ENCODE measurements around the gene NTN3.
"Not testable (repeated sequence)": the region's sequence is repeated elsewhere in the genome, so short reads cannot be mapped to it uniquely, and the experiment has no call there.

The NTN3 gene

DNA sequence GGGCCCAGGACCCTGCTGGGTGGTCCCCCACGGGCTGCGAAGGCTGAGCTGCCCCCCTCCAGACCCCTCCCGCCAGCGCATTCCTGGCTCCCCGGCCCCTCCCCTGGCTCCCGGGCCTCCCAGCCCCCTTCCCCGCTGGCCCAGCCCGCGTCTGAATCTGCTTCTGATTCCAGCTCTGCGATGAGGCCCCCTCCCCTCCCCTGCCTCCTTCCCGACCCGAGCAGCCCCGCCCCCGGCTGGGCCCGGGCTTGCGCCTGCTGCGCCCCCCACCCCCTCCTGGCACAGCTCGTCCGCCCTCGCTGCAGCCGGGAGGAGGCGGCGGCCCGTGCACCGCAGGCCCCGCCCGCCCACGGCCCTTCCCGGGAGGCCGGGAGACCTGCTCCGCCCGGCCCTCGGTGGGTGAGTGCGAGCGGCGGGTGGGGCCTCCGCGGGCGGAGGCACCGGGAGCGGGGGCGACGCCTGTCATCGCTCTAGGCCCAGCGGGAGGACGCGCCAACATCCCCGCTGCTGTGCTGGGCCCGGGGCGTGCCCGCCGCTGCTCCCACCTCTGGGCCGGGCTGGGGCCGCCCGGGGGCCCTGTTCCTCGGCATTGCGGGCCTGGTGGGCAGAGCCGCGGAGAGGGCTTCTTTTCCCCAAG, at the start of gene NTN3:
NTN3 (plus strand) TSS at position 282 of the 637 bp plus-strand sequence. CDS start 405 bp downstream, outside the sequence.
- DNase-seq (ENCODE audit: low read depth in 2 of 2) = no peak

DNA sequence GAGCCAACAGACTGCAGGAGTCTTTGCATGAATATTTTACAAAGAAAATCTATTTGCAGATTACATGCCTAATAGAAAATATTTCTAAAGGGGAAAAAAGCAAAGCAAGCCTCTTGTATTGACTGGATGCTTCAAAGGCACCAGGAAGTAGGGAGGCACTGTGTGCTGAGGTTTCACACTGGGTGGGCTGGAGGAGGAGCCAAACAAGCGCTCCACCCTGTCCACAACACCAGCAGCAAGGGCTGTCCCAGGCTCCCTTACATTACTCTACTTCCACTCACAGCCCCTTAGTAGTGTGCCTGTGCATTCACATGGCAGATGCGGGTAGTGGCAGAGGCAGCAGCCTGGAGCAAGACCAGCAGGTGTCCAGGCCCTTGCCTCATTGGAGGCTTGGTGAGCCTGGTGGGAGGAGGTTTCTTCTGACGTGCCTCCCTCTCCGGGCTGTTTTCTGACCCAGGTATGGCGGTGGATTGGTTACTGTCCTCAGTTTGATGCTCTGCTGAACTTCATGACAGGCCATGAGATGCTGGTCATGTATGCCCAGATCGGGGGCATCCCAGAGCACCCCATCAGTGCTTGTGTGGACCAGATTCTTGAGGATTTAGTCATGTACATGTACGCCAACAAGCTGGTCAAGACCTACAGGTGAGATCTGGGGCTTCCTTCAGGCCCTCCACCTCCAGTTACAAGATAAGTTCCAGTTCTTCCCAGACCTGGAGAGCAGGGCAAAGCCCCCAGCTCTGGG, 48.8 kb upstream of the NTN3 start:
- DNase-seq (ENCODE audit: low read depth in 2 of 2) = no peak

DNA sequence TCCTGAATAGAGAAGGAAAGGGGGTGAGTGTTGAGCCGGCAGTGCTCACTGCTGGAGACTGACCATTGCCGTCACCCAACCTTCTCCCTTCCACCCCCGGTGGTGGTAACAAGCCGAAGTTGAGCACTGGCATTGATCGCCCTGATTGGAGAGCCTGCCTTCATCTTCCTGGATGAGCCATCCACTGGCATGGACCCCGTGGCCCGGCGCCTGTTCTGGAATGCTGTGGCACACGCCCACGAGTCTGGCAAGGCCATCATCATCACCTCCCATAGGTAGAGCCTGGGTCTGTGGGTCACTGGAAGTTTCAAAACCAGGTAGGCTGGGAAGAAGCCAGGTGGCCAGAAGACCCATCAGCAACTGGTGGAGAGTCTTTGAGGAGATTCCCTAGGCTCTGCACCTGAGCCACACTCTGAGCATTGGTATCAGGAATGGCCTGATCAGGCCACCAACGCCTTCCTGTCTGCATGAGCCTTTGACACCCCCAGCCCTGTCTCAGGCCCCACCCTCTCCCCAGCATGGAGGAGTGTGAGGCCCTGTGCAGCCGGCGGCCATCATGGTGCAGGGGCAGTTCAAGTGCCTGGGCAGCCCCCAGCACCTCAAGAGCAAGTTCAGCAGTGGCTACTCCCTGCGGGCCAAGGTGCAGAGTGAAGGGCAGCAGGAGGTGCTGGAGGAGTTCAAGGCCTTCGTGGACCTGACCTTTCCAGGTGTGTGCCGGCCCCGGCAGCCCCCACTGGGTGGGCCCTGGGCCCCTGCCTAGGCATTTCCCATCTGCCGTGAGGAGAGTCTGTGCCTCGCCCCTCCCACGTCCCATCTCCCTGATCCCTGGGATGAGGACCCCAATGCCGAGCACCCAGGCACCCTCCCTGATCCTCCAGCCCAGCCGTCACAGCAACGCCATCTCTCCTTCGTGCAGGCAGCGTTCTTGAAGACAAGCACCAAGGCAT, 46.8 kb upstream of the NTN3 start:
- DNase-seq (ENCODE audit: low read depth in 2 of 2) = no peak

DNA sequence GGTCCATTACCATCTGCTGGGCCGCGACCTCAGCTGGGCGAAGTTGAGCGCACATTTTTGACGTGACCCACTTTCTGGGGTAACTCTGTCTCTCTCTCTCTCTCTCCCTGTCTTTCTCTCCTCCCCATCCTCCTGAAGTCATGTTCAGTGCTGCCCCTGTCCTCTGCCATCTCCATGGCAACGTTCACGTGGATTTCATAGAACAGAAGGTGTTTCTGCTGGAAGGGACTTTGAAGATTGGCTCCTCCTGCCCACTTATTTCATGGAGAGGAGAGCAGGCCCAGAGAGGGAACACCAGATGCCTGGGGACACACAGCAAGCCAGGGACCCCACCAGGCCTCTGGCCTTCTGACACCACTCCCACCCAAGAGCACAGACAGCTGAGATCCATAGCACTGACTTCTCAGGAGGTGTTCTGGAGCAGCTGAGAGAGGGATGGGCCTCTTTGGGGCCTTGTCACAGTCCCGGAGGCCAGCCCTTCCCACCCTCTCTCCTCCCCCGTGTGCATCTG, 46.0 kb upstream of the NTN3 start:
- DNase-seq (ENCODE audit: low read depth in 2 of 2) = no peak

DNA sequence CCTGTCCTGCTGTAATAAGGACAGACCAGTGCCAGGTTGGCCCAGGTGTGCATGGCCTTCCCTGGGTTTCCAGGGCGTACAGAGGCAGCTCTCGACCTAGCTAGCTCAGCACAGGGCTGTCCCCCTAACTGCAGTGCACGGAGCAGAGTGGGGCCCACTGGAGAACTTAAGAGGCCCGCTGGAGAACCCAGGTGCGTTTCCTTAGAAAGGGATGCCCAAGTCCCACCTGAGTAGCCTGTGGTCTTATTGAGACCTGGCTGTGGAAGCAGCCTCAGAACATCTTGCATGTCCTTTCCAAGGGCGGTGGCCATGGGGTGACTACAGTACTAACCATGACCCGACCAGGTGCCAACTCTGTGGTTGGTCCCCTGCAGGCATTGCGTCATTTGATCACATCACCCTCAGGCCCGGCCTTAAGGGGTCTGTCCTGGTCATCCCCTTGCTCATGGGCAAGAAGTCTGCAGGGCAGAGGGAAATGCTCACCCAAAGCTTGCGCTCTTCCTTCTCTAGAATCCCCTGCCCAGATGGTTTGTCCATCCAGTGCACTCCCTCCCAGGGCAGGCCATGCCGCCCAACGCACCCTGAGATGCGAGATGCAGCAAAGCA, 45.2 kb upstream of the NTN3 start:
- no peak for DNase-seq (ENCODE audit: low read depth in 2 of 2)

DNA sequence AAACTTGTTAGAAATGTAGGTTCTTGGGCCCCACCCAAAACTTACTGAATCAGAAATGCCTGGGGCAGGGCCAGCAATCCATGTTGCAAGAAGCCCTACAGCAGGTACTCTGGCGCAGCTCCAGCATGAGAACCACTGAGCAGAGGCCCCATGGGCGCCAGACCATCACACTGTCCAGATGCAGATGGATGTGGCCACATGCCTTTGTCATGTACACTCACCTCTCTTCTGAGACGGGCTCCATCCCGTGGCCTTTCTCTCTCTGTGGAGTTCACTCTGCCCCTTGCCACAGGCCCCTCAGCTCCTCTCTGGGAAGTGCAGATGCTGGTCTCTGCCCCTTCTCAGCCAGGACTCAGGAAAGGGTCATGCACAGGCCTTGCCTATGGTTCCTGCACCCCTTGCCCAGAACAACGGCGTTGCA, 44.1 kb upstream of the NTN3 start:
- no peak for DNase-seq (ENCODE audit: low read depth in 2 of 2)

DNA sequence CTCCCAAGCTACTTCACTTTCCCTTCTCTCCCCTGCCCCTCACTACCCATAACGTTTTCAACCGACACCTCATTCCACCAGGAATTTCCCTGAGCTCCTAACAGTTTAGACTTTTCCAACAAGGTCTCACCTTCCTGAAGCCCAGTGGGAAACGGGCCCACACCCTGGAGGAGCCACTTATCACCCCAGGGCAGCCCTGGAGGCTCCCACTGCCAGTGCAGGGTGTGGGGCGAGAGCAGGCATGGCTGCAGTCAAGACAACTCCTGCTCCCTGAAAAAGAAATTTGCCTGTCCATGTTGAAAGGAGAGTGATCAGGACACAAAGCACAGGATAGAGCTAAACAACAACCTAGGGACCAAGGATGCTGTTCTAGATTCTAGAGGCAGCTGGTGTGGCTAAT, 43.6 kb upstream of the NTN3 start:
- DNase-seq (ENCODE audit: low read depth in 2 of 2) = no peak

DNA sequence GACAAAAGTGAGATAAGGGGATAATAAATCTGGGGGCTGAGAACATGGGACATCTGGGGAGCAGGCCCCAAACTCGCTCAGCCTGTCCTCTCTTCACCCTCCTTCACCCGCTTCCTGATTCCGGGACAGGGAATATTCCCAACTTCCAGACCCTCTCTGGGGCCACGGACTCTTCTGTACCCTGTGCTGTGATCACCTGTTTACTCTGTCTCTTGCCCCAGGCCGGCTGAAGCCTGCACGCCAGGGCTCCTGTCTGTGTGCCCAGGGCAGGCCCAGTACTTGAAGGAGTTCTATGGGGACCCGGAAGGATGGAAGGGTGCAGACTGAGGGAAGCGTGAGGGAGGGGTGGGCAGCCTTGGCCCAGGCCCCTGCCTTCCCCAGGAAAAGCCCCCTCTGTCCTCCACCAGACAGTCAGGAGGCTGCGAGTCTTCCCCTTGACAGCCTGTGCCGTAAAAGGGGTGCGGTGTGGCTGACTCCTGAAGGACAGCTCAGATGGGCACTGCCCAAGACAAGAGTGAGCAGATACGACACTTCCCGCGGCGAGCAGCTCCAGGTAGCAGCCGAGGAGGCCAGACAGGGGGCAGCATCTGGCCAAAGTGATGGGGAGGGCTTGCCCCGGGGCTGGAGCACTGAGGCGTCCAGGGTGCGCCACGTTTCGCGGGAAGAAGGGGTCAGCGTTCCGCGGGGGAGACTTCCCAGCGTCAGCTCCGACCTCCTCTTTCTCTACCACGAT, 42.9 kb upstream of the NTN3 start:
- no peak for DNase-seq (ENCODE audit: low read depth in 2 of 2)

DNA sequence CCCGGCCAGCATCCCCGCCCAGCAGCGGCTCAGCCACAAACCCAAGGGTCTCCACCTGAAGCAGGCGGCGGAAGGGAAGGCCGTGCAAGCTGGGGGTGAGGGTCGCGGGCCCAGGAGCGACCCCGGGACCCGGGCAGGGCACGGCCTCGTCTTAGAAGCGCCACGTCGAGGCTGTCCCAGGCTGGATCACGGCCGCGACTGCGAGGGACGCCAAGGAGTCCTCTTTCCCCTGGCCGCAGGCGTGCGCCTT, 42.4 kb upstream of the NTN3 start:
- no peak for DNase-seq (ENCODE audit: low read depth in 2 of 2)

DNA sequence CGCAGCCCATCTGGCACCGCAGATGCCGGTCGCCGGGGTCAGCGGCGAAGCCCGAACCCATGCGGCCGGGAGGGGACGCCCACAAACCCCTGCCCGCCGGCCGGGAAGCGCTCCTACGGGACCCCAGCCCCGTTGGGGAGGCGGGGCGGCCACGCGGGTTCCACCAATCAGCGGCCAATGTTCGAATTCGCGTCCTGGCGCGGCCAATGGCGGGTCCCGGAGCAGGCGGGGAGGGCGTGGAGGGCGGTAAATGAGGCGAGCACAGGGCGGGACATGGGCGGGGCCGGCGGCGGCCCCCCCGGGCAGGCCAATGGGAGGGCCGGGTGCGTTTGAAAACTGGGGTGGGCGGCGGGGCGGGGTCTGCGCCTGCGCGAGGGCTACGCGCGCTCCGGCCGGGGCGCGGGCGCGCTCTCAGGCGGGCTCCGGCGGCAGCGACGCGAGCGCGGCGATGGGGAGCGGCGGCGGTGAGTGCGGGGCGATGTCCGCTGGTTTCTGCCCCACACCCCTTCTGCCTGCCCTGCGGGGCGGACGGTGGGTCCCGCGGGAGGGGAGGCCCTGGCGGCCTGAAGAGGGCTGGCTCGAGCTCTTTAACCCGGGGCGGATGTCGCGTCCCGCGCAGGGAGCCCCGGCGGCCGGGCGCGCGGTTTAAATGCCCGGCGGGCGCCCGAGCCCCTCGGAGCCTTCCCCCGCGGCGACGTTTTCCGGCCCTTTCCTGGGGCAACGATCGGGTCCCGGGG, 41.9 kb upstream of the NTN3 start, which contains the start of gene CCNF:
CCNF (plus strand) TSS at position 414 of the 737 bp plus-strand sequence; CDS start at position 449, 35 bp downstream.
- peak; percentile 97 to 98 for DNase-seq (ENCODE audit: low read depth in 2 of 2)

DNA sequence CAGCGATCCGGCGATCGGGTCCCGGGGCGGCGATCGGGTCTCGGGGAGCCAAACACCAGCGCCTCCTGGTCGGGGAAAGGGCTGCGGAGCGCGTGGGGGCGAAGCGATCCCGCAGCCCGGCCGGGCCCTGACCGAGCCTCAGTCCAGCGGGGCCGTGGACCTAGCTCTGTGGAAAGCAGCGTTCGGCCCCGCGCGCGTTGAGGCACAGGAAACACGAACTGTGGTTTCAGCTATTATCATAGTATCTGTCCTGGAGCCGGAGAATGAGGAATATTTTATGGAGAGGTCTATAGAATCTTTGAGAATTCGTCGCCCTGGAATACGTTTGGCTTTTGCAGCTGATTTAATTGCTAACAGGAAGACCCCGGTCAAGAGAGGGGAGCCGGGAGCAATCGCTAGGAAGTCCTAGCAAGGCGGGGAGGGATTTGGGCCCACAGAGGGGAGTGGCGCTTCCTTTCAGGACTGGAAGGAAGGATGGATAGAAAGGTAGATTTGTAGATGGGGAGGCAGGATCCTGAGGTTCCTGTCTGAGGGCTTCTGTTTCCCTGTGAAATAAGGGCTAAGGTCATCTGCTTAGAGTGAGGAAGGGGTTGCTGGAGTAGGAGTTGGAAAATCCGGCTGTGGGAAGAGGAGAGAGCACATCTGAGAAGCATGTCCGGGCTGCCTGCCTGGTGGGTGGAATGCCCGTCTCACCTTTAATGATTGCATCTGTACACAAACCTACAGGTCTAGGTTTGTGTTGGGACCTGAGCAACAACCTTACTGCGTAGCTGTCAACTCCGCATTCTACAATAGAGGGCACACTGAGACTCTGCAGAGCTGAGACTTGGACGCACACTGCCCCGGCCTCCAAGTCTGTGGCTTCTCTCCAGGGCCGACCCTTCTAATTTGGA, 41.1 kb upstream of the NTN3 start:
- DNase-seq (ENCODE audit: low read depth in 2 of 2) = no peak

DNA sequence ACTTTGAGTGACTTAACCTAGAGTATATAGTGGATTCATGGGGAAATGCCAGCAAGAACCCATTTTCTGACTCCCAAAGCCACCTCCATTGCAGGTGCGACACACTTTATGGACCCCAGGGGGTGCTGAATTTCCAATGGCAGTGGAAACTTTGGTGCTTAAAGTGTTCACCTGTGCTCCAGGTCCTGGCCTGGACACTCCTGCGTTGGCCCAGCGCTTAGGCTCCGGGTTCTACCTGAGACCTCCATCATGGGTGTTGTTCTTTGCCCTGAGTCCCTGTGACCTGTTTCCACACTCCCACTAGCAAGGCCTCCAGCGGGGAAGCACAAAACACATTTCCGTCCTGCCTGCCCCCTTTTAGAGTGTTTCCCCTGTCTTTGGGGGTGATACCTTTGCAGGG, 38.8 kb upstream of the NTN3 start:
- DNase-seq (ENCODE audit: low read depth in 2 of 2) = no peak

DNA sequence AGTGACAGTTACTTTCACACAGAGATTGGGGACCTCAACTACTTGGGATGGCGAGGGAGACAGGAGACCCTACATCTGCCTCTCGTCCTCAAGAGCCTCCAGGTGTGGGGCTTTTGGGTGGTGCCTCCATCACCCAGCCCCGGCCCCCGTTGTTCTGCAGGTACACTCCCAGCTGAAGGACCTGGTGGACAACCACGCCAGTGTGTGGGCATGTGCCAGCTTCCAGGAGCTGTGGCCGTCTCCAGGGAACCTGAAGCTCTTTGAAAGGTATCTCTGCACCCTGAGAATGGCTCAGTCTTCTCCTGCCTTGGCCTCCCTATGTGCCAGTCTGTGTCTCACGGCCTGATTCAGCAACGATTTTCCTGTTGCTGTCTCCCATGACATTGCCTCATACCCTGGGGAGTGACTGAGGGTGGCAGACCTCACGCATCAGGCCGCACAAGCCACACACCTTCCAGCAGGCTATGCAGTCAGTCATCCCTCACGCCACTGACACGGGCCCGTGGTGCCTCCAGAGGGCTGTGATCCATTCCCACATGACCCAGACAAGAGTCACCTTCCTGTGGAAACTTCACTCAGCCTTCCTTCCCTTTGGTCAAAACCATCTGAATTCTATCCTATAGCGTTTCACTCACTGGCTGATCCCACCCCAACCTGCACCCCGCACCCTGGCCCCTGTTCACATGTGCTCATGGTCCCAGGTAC, 38.1 kb upstream of the NTN3 start:
- no peak for DNase-seq (ENCODE audit: low read depth in 2 of 2)

DNA sequence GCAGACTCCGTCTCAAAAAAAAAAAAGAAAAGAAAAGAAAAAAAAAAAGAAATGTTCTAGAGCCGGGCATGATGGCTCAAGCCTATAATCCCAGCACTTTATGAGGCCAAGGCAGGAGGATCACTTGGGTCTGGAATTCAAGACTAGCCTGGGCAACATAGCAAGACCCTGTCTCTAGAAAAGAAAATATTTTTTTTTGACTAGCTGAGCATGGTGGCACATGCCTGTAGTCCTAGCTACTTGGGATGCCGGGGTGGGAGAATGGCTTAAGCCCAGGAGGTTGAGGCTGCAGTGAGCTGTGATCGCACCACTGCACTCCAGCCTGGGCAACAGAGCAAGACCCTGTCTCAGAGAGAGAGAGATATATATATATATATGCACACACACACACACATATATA, 35.9 kb upstream of the NTN3 start:
- not testable (repeated sequence) for DNase-seq (ENCODE audit: low read depth in 2 of 2)

DNA sequence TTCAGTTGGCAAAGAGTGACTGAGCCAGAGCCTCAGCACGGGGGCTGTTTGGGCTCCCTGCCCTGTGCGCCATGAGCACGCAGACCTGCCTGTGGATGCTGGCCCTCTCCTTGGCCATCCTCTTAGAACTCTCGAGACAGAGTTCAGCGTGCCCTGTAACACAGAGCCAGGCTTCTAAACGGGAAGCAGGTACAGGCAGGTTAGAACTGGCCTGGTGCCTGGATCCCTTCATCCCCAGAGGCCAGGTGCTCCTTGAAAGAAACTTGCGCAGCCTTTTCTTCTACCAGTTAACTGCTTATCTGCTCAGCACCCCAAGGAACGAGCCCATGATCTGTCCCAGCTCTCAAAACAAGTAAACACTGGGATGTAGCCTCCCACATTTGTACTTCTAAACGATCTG, 35.0 kb upstream of the NTN3 start:
- no peak for DNase-seq (ENCODE audit: low read depth in 2 of 2)

DNA sequence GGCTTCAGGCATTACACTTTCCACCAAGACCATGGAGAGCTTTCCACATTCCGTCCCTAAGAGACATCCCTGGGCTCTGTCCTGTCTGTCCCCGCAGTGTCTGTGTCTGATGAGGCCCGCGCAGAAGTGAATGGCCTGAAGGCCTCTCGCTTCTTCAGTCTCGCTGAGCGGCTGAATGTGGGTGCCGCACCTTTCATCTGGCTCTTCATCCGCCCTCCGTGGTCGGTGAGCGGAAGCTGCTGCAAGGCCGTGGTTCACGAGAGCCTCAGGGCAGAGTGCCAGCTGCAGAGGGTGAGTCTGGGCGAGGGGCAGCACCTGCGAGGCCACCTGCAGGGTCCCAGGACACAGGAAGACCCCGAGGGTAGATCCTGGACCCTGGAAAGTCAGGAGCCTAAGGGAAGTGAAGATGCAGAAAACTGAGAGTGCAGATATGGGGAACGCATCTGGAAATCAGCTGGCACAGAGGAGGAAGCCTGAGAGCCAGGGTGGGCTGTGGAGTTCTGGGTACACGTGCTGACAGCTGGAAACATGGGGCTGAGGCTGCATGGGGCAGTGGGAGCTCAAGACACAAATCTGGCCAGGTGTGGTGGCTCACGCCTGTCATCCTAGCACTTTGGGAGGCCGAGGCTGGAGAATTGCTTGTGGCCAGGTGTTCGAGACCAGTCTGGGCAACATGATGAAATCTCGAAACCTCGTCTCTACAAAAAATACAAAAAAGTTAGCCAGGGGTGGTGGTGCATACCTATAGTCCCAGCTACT, 33.9 kb upstream of the NTN3 start:
- DNase-seq (ENCODE audit: low read depth in 2 of 2) = no peak

DNA sequence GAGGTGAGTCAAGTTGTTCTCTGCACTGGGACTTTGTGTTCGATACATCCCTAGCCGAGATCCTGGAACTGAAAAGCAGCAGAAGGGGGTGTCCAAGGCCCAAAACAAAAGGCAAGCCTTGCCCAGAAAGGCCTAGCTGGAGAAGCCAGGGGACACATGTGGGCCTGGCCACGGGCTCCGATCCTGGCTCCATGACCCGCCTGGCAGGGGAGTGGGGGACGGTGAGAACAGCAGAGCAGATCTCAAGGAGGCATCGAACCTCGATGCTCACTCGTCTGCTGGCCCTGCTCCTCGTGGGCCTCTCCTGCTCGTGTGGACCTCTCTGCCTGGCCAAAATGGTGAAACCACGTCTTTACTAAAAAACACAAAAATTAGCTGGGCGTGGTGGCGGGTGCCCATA, 33.0 kb upstream of the NTN3 start:
- no peak for DNase-seq (ENCODE audit: low read depth in 2 of 2)

DNA sequence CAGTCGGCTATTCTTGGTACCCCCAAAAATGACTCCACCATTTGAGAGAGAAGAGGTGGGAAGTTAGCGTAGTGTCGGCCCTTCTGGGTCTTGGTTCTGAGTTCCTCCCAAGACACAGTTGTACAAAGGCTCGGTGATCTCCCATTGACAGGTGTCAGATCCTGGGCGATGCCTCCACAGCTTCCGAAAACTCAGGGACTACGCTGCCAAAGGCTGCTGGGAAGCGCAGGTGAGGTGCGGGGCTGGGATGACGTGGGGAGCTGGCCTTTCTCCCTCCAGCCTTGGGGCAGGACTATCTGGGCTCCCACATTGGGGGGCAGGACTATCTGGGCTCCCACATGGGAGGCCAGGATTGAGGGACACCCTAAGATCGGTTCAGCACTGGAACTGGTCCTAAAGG, 31.5 kb upstream of the NTN3 start:
- no peak for DNase-seq (ENCODE audit: low read depth in 2 of 2)

Data from stimulated activated CD4-positive, alpha-beta T cell treated with anti-CD3 and anti-CD28 coated beads, Interleukin-1b, Interleukin-23, amount 100 ng/mL, for 4 hours (primary cell).